Pons (tissue), 1 donor: ENCODE results near the gene LAMB1.

Experiments
- DNase-seq: peaks from one replicate; pipeline ENCODE4 v3.0.0-alpha.2; 2016; ENCODE audit warnings: low spot score

LAMB1 gene

DNA sequence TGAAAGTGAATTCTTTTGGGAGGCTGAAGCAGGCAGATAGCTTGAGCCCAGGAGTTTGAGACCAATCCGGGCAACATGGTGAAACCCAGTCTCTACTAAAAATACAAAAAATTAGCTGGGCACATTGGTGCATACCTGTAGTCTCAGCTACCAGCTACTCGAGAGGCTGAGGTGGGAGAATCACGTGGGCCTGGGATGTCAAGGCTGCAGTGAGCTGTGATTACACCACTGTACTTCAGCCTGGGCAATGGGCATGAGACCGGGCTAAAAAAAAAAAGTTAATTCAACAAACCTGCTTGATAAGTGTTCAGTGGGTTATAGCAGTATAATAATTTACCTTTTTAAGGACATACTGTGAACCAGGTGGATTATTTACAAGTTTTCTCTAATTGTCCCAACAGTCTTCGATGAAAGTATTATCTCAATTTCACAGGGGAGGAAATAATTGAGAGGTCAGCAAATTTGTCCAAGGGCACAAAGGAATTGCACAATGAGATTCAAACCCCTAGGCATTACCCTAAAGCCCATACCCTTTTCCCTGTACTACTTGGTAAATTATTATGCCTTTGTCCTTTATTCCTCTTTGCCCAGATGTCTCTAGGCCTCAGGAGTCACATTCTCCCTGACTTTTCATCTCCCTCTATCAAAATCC is 125.1 kb downstream of the LAMB1 start:
- DNase-seq, result no peak

GRCh38 chr7:107876916-107877315 is 126.0 kb downstream of the LAMB1 start:
- no peak for DNase-seq

- peak; percentile 79 for DNase-seq
Observed at GRCh38 chr7:107874605-107875446, 128.1 kb downstream of the LAMB1 start.

- no peak for DNase-seq
Observed at GRCh38 chr7:107874111-107874510, 128.8 kb downstream of the LAMB1 start.
